HG03066 (cell line): ENCODE measurements around the gene OVAAL.

Experiments used
- ATAC-seq: cut with Tn5 transposase; IDR thresholded peaks from one replicate; pipeline ENCODE4 v1.9.1; 2021; ENCODE audit warnings: low read depth; ENCODE audit not compliant: unreplicated experiment

Gene OVAAL

DNA sequence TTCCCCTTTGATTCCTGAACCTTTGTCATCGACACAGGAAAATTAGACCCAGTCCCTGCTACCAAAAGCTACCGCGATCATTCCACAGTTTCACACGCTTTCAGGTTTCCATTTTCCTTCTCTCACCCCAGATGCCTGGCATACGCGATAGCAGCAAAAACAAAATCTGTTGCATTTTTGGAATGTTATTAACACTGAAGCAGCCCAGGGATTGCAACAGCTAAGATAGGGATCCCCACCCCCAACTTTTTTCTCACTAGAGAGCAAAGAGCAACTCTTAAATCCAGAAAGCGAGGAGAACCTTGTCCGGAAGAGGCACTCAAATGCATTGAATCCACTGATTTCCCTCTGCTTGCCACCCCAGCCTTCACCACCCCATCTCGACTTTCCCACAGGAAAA lies 8.9 kb downstream of the OVAAL start:
- no peak for ATAC-seq

DNA sequence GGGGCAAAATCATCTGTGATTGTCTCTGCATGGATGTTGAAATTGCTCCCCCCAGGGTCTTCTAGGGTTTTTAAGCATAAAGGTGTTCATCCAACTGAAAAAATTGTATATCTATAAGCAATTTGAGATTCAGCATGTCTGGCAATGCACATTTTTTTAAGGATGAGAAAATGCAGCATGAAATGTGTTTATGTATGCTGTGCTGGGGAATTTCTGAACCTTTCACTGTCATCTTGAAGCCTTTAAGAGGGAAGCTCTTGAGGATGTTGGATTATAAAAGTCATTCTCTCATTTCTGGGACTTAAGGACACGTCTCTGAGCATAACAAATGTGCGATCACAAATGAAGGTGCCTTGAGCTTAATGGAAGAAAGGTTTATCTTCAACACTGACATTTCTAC lies 9.4 kb downstream of the OVAAL start:
- ATAC-seq: no peak

DNA sequence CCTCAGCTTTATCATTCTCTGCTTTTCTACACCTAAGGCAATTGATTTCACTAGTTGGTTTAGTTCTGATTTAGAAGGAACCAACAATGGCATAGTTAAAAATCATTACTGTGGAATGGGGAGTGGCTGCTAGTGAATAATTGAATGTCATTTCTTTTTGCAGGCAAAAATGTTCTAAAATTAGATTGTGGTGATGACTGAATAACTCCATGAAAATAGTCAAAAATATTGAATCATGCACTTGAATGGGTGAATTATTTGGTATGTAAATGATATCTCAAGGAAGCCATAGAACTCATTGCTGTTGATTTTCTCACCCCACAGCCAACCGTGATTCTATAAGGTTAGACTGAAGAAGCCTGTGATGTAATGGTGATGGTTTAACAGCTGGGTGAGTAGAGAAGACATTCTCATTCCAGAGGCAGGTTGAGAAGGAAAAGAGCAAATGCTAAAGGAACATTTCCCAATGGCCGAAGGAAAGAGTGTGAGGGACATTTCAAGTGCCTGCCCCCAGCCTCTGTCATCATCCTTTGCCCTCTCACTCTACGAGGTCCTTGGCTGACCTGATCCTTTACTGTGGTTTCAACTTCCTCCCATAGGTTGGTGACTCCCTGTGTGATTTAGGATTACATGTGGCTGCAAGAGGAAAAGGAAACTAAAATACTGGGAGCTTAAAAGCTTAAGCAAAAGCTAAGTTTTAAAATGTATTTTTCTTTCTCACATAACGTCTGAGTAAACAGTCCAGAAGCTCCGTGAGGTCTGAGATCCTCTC lies 12.5 kb downstream of the OVAAL start:
- no peak for ATAC-seq

DNA sequence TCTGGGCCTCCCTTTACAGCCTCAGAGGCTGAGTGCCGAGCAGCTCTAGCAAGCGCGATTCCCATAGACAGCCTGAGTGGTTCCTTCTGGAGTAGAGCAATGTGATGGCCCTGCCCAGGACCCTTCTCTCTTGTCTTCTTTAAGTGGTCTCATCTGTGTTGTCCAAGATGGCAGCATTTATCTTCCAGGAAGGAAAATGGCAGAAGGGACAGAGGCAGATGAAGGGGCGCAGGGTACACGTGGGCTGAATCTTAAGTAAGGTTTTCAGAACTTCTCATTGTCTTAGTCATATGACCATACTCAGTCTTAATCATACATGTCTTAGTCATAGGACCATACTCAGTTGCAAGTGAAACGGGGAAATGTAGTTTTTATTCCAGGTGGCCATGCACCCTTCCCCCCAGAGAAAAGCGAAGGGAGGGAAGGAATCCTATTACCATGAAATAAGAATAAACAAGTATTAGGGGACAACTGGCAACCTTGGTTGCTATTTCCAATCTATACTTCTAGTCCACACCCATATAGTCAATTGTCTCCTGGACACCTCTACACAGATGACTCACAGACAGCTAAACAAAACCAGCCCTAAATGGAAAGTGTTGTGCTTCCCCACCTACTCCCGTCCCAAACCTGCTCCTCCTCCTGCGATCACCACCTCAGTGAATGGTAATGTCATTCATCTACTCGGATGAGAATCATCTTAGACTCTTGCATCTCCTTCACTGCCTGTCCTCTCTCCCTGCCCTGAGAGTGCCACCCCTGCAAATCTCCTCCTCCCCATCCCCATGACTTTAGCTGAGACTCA lies 13.3 kb downstream of the OVAAL start:
- no peak for ATAC-seq

DNA sequence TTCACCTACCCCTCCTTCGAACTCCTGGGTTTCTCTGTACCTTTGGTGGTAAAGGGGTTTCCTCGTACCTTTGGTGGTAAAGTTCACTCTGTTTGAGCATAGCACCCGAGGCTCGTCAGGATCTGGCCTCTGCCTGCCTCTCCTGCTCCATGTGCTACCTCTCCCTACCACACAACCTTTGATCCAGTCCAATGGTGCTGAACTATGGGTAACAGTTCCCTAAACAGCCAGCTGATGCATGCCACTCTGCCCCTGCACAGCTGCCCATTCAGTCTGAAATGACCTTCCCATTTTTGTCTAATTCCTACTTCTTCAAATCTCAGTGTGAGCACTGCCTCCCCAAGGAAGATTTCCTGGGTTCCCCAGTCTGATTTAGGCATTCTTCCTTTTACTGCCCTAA lies 14.0 kb downstream of the OVAAL start:
- ATAC-seq: no peak

DNA sequence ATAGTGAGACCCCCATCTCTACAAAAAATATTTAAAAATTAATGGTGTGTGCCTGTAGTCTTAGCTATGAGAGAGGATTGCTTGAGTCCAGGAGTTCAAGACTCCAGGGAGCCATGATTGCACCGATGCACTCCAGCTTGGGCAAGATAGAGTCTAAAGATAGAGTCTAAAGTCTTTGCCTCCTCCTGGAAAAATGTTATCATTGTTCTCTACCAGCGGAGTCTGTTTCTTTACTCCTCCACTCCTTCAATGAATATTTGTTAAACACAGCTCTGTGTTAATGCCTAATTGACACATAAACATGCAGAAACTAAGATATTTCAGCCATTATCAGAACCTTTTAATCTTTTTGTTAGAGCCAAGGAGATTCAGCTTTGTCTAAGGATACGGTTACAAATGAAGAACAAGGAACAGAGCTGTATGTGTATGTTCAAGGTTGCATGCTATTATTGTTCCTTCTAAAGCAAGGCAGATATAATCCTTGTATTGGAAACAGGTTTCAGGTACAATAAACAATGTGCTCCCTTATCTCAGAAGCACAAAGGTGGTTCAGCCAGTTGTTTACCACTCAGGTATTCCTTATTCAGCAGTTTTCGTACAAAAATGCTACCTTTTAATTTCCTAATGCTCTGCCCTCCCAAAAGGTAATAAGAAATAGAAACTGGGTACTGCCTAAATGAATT lies 15.4 kb downstream of the OVAAL start:
- ATAC-seq: no peak

DNA sequence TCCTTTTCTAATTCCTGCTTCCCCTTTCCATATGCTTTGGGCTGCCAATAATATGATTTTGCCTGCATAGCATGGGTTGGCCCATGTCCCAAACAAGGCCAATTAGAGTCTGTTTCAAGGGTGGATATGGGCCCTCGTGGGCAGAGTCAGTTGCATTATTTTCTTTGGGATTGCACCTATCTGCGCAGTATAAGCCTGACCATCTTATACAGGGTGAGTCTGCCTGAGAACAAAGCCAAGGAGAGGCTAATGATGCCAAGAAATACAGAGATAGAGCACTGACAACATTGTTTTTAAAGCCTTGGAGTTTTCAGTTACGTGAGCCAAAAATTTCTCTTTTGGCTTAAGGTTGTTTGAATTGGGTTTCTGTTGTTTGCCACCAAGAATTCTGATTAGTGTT lies 18.6 kb downstream of the OVAAL start:
- no peak for ATAC-seq

DNA sequence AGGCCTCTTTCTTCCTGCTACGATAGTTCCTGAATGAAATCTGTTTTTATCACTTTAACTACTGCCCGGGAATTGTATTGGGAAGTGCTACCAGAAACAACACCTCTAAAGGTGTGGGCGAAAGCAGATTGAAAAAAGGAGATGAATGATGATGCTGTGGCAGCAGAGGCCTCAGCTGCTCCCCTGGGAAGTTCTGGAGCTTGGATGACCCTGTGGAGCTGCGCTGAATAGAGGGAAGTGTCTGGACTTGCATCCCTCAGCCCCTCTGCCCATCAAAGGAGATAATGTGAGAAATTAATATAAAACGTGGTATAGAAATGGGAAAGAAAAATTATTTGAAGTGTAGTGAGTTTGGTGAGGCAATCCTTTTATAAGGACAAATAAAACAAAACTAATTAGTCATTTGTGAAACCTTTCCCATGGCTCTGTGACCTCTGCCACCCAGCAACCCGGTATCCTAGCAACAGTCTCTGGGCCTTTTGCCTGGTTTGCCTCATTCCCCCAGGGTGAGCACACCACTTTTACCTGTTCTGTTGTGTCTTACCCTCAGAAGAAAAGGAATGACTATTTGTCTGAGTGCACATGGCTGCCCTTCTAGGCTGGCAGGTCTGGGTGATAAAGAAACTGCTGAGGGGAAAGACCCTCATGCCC lies 21.3 kb downstream of the OVAAL start:
- ATAC-seq: no peak

DNA sequence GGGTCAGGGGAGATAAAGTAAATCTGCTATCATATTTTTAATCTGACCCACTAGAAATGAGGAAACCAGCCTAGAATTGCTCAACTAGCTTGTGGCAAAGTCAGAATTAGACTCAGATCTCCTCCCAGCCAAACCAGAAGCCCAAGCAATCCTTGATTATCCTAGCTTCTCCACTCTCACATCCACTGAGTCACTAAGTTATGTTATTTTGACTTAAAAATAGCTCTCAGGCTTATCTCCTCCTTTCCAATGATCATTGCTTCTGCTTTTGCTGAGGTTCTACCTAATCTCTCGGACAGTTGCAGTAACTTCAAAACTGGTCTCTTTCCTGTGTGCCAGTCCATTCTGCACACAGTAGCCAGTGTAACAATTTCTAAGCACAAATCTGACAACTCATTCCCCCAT lies 22.9 kb downstream of the OVAAL start:
- ATAC-seq: no peak

DNA sequence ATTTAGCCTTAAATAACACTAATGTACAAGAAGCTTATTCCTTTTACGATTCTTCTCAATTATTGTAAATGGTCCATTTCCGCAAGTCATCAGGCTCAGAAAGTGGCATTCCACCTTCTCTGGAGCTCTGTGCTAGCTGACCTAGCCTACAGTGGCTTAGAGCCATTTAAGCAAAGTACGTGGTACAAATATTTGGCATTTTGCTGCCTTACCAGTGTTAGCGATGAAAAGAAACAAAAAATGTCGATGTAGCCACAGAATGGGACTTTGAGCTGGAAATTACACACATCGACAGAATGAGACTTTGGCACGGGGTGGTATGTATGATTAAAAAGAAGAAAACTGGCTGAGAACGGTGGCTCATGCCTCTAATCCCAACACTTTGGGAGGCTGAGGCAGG lies 26.1 kb downstream of the OVAAL start:
- no peak for ATAC-seq

DNA sequence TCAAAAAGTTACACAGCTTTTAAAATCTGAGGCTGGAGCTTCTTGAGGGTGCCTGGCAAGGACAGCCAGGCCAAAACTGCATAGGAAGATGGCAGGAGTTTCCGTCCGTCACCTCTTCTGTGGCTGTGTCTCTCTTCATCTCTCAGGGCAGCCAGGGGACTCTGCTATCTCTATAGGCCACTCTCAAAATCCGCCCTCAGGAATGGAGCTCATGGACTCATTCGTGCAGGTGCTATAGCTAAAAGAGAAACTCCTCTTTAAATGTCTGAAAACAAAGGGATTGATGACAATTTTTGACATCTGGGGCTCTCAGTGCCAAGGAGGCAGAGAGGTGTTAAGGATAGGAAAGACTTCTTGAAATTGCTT lies 27.2 kb downstream of the OVAAL start:
- no peak for ATAC-seq

DNA sequence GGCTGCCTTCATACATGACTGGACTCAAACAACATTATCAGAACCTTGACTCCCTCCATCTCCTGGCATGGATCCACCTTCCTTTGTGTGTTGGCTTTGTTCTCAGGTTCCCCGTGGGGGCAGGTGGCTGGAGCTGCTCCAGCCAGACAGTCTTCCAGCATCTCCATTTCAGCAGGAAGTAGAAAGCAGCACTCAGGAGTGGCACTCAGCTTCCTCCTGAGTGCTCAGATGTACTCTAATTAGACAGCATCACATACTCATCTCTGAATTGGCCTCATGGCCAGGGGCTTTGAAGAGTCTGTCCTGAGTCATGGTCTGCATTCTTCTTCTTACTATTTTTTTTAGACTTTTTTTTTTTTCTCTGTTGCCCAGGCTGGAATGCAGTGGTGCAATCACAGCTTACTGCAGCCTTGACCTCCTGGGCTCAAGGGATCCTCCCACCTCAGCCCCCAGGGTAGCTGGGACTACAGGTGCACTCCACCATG lies 27.9 kb downstream of the OVAAL start:
- ATAC-seq: no peak

DNA sequence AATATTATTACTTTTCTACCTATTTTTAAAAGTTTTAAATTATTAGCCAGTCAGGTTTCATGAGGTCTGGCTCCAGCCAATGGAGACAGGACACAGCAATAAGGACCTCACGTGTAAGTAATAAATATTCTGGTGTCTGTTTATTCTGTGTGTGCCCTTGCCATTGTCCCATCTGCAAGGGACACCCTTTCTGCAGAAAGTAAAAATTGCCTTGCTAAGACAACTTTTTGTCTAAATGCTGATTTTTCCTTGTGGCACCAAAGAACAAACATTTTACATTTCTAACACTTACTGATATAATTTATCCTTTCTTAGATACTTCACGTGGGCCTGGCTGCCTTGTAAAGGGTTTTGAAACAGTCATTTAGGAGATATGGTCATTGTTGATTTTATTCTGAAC lies 29.4 kb downstream of the OVAAL start:
- no peak for ATAC-seq

DNA sequence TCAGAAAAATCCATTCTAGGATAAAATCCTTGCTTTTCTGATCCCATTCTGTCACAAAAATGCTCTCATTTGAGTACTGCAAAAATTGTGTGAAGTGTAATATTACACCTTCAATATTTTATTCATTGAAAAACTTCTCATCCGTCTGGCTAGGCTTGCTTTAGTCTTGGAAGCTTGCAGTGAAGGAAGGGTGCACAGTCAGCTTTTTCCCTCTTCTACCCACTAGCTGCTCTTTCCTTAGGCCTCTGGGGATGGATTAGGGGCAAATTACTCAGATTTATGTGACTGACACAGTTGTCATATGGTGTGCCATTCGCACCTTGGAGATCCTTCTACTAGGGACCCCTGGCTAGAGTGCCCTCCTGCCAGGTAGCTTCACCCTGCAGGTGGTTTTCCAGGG lies 32.1 kb downstream of the OVAAL start:
- no peak for ATAC-seq

DNA sequence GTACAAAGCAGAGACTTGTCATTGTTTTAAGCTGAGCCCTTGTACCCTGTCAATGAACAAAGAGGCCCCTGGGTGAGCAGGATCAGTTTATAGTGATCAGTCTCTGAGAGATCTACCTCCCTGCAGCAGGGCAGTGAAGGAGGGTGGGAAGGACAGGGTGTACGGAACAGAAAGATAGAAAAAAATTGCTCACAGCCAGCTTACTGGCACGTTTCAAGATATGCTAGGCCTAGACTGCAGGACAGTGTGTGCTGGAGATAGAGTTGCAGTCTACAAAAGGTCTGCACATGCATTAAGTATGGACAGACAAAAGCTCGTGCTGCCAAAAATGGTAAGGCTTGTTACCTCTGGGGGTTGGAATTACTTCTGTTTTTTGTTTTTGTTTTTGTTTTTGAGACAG lies 34.6 kb downstream of the OVAAL start:
- ATAC-seq: no peak

DNA sequence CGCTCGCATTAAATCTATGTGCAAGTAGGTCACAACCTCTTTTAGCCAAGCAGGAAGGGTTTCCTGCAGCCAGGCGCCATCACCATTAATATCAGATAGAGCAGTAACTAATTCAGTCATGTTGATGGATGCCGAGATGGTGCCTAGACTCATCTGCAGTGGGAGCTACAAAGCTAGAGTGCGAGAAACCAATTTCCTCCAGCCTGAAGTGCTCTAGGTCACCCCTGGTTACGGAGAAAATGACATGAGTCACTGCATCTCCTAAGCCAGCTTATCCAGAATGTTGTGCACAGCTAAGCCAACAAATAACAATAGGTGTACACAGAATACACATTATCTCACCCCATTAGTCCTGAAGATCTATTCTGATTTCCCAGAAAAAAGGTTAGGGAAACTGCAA lies 36.0 kb downstream of the OVAAL start:
- ATAC-seq: no peak

DNA sequence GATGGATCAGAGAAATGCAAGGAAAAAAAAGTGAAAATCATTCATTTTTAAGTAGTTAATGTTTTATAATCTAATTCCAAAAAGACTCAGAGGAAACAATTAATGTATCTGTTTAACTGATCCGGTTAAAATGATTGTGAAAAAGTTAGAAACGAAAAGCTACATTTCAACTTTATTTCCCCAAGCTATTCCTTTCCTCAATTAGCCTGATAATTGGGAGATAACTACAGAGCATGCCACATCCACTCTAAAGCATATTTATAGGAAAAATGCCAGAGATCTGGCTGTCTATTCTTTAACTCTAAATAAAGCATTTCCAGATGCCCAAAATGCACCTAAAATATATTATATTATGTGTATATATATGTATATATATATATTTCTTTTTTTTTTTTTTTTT lies 37.2 kb downstream of the OVAAL start:
- no peak for ATAC-seq

DNA sequence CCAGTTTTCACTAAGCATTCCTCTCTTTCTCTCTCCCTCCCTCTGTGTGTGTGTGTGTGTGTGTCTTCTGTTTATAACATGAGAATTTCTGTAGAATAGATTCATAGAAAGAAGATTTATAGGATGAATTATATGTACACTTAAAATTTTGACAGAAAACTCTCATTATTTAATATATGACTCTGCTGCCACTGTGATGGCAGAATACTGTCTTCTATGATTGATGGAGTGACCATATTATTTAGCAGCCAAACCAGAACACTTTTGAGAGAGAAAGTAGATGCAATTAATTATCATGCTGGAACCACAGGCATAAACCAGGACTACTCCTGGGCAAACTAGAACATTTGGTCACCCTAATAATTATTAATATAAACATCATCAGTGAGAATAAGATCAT lies 38.8 kb downstream of the OVAAL start:
- ATAC-seq: no peak

DNA sequence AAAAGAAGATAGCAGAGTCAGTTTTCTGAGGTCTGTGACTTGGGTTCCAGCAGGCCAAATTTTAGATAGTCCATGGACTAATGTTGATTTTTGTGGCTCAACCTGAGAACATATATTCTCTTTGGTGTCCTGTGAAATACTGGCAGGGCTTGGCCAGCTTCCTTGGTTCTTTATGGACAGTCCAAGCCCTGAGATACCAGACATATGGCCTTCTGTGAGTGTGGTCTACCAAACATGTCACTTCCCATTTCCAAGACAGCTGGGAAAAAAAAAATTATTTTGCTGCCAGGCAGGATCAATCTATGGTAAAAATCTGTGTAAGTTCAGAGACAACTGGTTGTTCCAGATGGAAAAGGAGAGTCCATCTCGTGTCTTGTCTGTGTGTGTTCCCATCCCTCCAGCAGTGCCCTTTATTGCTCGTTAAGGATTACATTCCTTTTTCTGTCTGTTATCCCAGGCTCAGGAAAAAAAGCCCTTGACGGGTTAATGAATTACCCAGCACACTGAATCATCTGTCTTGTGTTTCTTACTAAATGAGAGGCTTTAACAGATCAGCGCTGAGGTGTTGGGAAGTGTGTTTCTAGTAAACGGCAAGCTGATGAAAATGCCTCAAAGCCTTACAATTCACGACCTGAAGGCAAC lies 39.7 kb downstream of the OVAAL start:
- no peak for ATAC-seq

DNA sequence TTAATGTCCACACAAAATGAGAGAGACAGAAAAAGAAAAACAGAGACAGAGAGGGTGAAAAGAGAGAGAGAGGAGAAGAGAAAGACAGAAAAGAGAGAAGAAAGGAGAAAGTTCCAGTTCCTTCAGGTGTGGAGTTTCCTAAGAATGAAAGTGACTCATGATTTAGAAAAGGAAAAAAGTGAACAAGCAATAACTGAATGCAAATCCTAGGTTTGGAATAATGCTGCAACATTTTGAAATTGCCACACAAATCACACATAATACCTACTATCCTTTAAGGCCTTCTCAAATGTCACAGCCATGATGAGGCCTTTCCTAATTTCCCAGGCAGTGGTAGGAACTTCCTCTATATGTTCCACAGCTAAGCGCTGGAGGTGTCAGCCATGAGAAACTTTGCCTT lies 41.6 kb downstream of the OVAAL start:
- no peak for ATAC-seq

DNA sequence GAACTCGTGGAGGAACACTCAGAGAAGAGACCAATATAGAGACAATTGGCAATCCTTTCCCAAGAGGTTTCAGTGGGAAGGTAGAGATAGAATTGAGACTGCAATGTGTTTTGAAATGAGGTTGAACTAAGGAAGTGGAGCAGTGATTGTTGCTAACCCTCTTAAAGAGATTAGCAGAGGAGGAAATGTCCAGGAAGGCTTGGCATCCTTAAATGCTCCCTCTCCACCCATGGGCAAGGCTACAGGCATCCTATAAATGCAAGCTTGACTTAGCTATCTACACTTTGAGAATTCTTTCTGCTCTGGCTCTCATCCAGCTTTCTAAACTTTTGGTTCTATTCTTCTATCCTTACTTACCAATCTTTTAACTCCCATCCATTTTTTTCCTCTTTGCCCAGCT lies 42.7 kb downstream of the OVAAL start:
- ATAC-seq: no peak
